Trophoblast cell (in vitro differentiated cells and primary cell): ENCODE results near the gene PIMREG.

Experiments used
- DNase-seq, 2 donors: peaks; one replicate each; pipeline ENCODE4 v3.0.0-alpha.2; 2016
- H2AFZ ChIP-seq: 2 replicates; pipeline ENCODE4 v1.6.1; 2013; ENCODE audit warnings: low read length, moderate library complexity, mild to moderate bottlenecking; ENCODE audit not compliant: insufficient read depth, poor library complexity
- H2AK5ac ChIP-seq: 2 replicates; pipeline ENCODE4 v1.6.1; 2013; ENCODE audit warnings: mild to moderate bottlenecking, low read length
- H2BK120ac ChIP-seq: 2 replicates; pipeline ENCODE4 v1.6.1; 2013; ENCODE audit warnings: low read length, mild to moderate bottlenecking, moderate library complexity; ENCODE audit not compliant: insufficient read depth, poor library complexity
- H2BK12ac ChIP-seq: 2 replicates; pipeline ENCODE4 v1.6.1; 2013; ENCODE audit warnings: mild to moderate bottlenecking, low read length, moderate library complexity
- H2BK5ac ChIP-seq: 2 replicates; pipeline ENCODE4 v1.6.1; 2013; ENCODE audit warnings: low read length, low read depth, moderate library complexity, mild to moderate bottlenecking; ENCODE audit not compliant: poor library complexity
- H3K14ac ChIP-seq: 2 replicates; pipeline ENCODE4 v1.6.1; 2013; ENCODE audit warnings: mild to moderate bottlenecking, low read length
- H3K18ac ChIP-seq: 2 replicates; pipeline ENCODE4 v1.6.1; 2013; ENCODE audit warnings: mild to moderate bottlenecking, low read length
- H3K23ac ChIP-seq: 2 replicates; pipeline ENCODE4 v1.6.1; 2013; ENCODE audit warnings: low read length
- H3K27ac ChIP-seq: 2 replicates; pipeline ENCODE4 v1.5.1; 2013; ENCODE audit warnings: low read depth, mild to moderate bottlenecking, inconsistent platforms, low read length, moderate library complexity
- H3K27me3 ChIP-seq: 2 replicates; pipeline ENCODE4 v1.6.1; 2013; ENCODE audit warnings: inconsistent platforms, mild to moderate bottlenecking, low read length, moderate library complexity; ENCODE audit not compliant: insufficient read depth
- H3K36me3 ChIP-seq, 2 experiments: 1 replicate in 1 of 2; 2 replicates in 1 of 2; pipeline ENCODE4 v1.6.1; 2013; ENCODE audit warnings: low read length in 2 of 2, mild to moderate bottlenecking in 2 of 2, moderate library complexity in 1 of 2; ENCODE audit not compliant: insufficient read depth in 2 of 2, control insufficient read depth in 1 of 2
- H3K4ac ChIP-seq: 2 replicates; pipeline ENCODE4 v1.6.1; 2013; ENCODE audit warnings: low read depth, mild to moderate bottlenecking, low read length, moderate library complexity
- H3K4me1 ChIP-seq, 2 experiments: 1 replicate in 1 of 2; 2 replicates in 1 of 2; pipeline ENCODE4 v1.6.1; 2013; ENCODE audit warnings: low read length in 2 of 2, mild to moderate bottlenecking in 2 of 2, moderate library complexity in 1 of 2; ENCODE audit not compliant: insufficient read depth in 2 of 2, control insufficient read depth in 1 of 2
- H3K4me2 ChIP-seq: 2 replicates; pipeline ENCODE4 v1.6.1; 2013; ENCODE audit warnings: inconsistent platforms, mild to moderate bottlenecking, low read length, moderate library complexity
- H3K4me3 ChIP-seq: 2 replicates; pipeline ENCODE4 v1.5.1; 2013; ENCODE audit warnings: mild to moderate bottlenecking, low read depth, low read length, inconsistent platforms
- H3K79me1 ChIP-seq: one replicate; pipeline ENCODE4 v1.6.1; 2013; ENCODE audit warnings: low read length
- H3K79me2 ChIP-seq: 2 replicates; pipeline ENCODE4 v1.6.1; 2013; ENCODE audit warnings: low read length, mild to moderate bottlenecking; ENCODE audit not compliant: control insufficient read depth, insufficient read depth, poor library complexity
- H3K9ac ChIP-seq: 2 replicates; pipeline ENCODE4 v1.6.1; 2013; ENCODE audit warnings: mild to moderate bottlenecking, low read length
- H3K9me3 ChIP-seq: 2 replicates; pipeline ENCODE4 v1.6.1; 2013; ENCODE audit warnings: low read depth, mild to moderate bottlenecking, control low read depth, inconsistent platforms, low read length; ENCODE audit not compliant: insufficient read depth
- H4K12ac ChIP-seq: 2 replicates; pipeline ENCODE4 v1.6.1; 2013; ENCODE audit warnings: low read depth, mild to moderate bottlenecking, low read length, moderate library complexity
- H4K8ac ChIP-seq: 2 replicates; pipeline ENCODE4 v1.6.1; 2013; ENCODE audit warnings: low read depth, mild to moderate bottlenecking, low read length, moderate library complexity
- H4K91ac ChIP-seq: one replicate; pipeline ENCODE4 v1.6.1; 2013; ENCODE audit warnings: low read depth, mild to moderate bottlenecking, low read length, moderate library complexity
- WGBS: extraction: QIAGEN DNeasy Blood & Tissue Kit; methylation state at CpG from one replicate; pipeline ENCODE4 v1.1.7; 2013; ENCODE audit warnings: missing lambda C conversion rate; ENCODE audit not compliant: insufficient read length, insufficient coverage; ENCODE audit errors: extremely low coverage; 5-methylcytosine and 5-hydroxymethylcytosine counted together

Gene PIMREG

DNA sequence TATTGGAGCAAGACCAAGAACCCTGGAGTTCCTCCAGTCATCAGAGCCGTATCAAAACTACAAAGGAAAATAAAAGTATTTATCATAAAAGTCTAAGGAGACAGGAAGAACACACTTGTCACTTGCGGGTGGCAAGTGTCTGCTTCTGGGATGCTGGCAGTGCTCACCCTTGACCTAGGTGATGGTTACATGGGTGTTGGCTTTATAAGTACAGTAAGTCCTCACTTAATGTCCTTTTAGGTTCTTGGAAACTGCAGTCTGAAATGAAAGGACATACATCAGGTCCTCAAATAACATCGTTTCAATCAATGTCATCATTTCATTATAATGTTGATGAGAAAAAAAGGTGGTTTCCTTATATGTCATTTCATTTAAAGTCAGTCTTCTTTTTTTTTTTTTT lies 6.3 kb upstream of the PIMREG start:
- Histone ChIP-seq H3K36me3 (no peaks in the 10 kb centered on the region), H3K9me3 (no peaks in the 10 kb centered on the region), H2AK5ac (no peak overlapping the region), H3K27ac (no peak overlapping the region), H3K4ac (no peak overlapping the region), H3K4me3 (no peak overlapping the region), H3K23ac (no peak overlapping the region), H2BK5ac (no peak overlapping the region), H3K14ac (no peak overlapping the region), H4K91ac (no peak overlapping the region), H2BK120ac (no peak overlapping the region), H2AFZ (no peak overlapping the region), H3K18ac (no peak overlapping the region), H3K27me3 (no peaks in the 10 kb centered on the region), H4K8ac (no peak overlapping the region), H3K4me2 (no peak overlapping the region), H3K4me1 (no peaks in the 10 kb centered on the region), H3K79me2 (no peaks in the 10 kb centered on the region), H3K9ac (no peak overlapping the region), H4K12ac (no peak overlapping the region), H2BK12ac (no peak overlapping the region), H3K79me1 (no peaks in the 10 kb centered on the region)
- no CpG with 5 or more reads among the region's 3 CpGs for WGBS
- DNase-seq = no peak

DNA sequence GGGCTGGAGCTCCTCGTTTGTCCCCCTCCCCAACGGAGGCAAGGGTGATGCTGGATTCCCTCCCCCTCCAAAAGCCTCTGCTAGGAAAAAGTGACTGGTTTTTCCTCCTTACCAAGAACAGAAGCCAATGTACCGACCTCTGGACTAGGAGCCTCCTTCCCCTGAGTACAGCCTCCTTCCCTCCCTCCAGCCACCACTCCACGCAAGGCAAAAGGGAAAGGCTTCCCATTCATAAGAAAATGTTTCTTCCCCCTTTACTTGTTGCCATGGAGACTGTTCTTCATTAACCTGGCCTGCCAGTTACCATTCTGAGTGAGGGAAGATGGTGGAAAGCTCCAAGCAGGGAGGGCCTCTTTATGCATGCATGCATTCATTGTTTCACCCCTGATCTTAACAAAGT lies 4.3 kb upstream of the PIMREG start:
- H3K9ac ChIP-seq = no peak overlapping the region
- H3K36me3 ChIP-seq = no peaks in the 10 kb centered on the region
- DNase-seq = no peak
- H3K9me3 ChIP-seq = no peaks in the 10 kb centered on the region
- no peak overlapping the region for H2BK12ac ChIP-seq
- H3K23ac ChIP-seq = no peak overlapping the region
- H3K18ac ChIP-seq = no peak overlapping the region
- no peak overlapping the region for H2AFZ ChIP-seq
- no peak overlapping the region for H3K14ac ChIP-seq
- H3K4me1 ChIP-seq = peaks cover 8 to 9% of the 10 kb centered on the region in 2 experiments
- WGBS = no CpG with 5 or more reads among the region's 4 CpGs
- no peaks in the 10 kb centered on the region for H3K27me3 ChIP-seq
- no peak overlapping the region for H3K4ac ChIP-seq
- no peak overlapping the region for H4K12ac ChIP-seq
- H4K91ac ChIP-seq = no peak overlapping the region
- no peak overlapping the region for H3K4me3 ChIP-seq
- H2AK5ac ChIP-seq = no peak overlapping the region
- no peak overlapping the region for H2BK120ac ChIP-seq
- H3K27ac ChIP-seq = no peak overlapping the region
- peaks cover 5% of the 10 kb centered on the region for H3K79me1 ChIP-seq
- H4K8ac ChIP-seq = no peak overlapping the region
- H3K4me2 ChIP-seq = no peak overlapping the region
- no peak overlapping the region for H2BK5ac ChIP-seq
- peaks cover 2% of the 10 kb centered on the region for H3K79me2 ChIP-seq

- no CpG with 5 or more reads among the region's 6 CpGs for WGBS
- no peak for DNase-seq
- H4K12ac ChIP-seq = no peak overlapping the region
- no peak overlapping the region for H3K14ac ChIP-seq
- no peaks in the 10 kb centered on the region for H3K9me3 ChIP-seq
- no peak overlapping the region for H3K18ac ChIP-seq
- H4K91ac ChIP-seq = no peak overlapping the region
- no peak overlapping the region for H4K8ac ChIP-seq
- no peak overlapping the region for H2BK120ac ChIP-seq
- no peak overlapping the region for H2BK12ac ChIP-seq
- H3K36me3 ChIP-seq = peaks cover 6 to 9% of the 10 kb centered on the region in 2 experiments
- no peak overlapping the region for H3K27ac ChIP-seq
- peaks cover 9% of the 10 kb centered on the region in 2 experiments for H3K4me1 ChIP-seq
- no peak overlapping the region for H3K9ac ChIP-seq
- H2AK5ac ChIP-seq = no peak overlapping the region
- H3K4me3 ChIP-seq = no peak overlapping the region
- H3K23ac ChIP-seq = no peak overlapping the region
- no peak overlapping the region for H2BK5ac ChIP-seq
- H3K4ac ChIP-seq = no peak overlapping the region
- H3K79me1 ChIP-seq = peaks cover 5% of the 10 kb centered on the region
- H3K79me2 ChIP-seq = peaks cover 2% of the 10 kb centered on the region
- no peak overlapping the region for H3K4me2 ChIP-seq
- H3K27me3 ChIP-seq = no peaks in the 10 kb centered on the region
- no peak overlapping the region for H2AFZ ChIP-seq
Observed at GRCh38 chr17:6442775-6443174, 1.5 kb upstream of the PIMREG start.

DNA sequence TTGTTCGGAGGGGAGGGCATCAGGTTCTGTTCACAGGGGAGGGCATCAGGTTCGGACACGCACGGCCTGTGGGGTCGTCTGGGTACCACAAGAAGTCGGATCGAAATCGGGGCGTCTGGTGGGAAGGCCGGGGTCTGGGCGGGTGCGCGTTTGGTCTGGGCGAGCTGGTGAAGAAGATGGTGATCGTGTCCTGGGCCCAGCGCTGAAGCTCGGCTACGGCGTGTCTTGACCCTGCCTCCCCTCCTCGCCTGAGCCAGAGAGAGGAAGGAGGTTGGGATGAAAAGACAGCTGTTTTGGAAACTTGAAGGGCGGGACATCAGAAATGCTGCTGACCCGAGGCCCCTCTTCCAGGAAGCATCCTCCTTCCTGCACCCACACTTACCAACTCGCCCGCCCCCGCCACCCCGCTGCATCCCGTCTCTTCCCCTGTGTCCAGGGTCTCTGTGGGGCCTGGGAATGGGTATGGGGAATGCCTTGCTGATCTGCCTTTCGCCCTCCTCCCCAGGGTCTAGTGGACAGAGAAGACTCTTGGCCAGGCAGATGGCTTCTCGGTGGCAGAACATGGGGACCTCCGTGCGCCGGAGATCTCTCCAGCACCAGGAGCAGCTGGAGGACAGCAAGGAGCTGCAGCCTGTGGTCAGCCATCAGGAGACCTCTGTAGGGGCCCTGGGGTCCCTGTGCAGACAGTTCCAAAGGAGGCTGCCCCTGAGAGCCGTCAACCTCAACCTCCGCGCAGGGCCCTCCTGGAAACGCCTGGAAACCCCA lies 498 bp downstream of the PIMREG start:
- no CpG with 5 or more reads among the region's 36 CpGs for WGBS
- peak overlapping the region; percentile 31 for H4K12ac ChIP-seq
- no peak overlapping the region for H2BK12ac ChIP-seq
- no peak overlapping the region for H3K18ac ChIP-seq
- peak overlapping the region; percentile 32 for H4K91ac ChIP-seq
- peak overlapping the region; percentile 76 for H3K4me3 ChIP-seq
- no peaks in the 10 kb centered on the region for H3K9me3 ChIP-seq
- H4K8ac ChIP-seq = peak overlapping the region; percentile 36
- no peak overlapping the region for H3K14ac ChIP-seq
- no peak overlapping the region for H3K4ac ChIP-seq
- no peak overlapping the region for H3K23ac ChIP-seq
- peaks cover 5% of the 10 kb centered on the region for H3K79me1 ChIP-seq
- DNase-seq = no peak
- peak overlapping the region; percentile 85 for H2AFZ ChIP-seq
- H2BK120ac ChIP-seq = no peak overlapping the region
- peaks cover 12 to 15% of the 10 kb centered on the region in 2 experiments for H3K36me3 ChIP-seq
- H2AK5ac ChIP-seq = no peak overlapping the region
- no peak overlapping the region for H3K27ac ChIP-seq
- no peak overlapping the region for H2BK5ac ChIP-seq
- H3K9ac ChIP-seq = peak overlapping the region; percentile 38
- peaks cover 9% of the 10 kb centered on the region in 2 experiments for H3K4me1 ChIP-seq
- no peaks in the 10 kb centered on the region for H3K27me3 ChIP-seq
- peak overlapping the region; percentile 95 for H3K4me2 ChIP-seq
- peaks cover 2% of the 10 kb centered on the region for H3K79me2 ChIP-seq
